ENCODE measurements around the gene EPB41.

DNA sequence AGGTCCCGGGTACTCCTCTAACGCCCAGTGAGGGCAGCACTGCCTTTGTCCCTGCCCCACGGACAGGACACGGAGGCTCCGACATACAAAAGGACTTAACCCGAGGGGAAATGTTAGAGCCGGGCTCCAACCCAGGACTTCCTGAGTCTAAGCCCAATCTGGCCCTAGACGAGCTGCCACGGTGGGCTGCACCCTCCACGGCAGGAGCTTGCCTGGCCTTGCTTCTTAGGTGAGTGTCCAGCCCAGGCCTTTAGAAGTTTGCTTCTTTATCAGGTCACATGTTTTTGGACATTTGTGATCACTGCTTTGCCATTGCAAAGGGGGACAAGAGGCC, 220.3 kb downstream of the EPB41 start:
- no peak for TF ChIP-seq TCF7L2 (IDR thresholded peaks at IDR 0.05; ENCODE audit: low read depth, low read length)
- TF ChIP-seq, protein P1, sequence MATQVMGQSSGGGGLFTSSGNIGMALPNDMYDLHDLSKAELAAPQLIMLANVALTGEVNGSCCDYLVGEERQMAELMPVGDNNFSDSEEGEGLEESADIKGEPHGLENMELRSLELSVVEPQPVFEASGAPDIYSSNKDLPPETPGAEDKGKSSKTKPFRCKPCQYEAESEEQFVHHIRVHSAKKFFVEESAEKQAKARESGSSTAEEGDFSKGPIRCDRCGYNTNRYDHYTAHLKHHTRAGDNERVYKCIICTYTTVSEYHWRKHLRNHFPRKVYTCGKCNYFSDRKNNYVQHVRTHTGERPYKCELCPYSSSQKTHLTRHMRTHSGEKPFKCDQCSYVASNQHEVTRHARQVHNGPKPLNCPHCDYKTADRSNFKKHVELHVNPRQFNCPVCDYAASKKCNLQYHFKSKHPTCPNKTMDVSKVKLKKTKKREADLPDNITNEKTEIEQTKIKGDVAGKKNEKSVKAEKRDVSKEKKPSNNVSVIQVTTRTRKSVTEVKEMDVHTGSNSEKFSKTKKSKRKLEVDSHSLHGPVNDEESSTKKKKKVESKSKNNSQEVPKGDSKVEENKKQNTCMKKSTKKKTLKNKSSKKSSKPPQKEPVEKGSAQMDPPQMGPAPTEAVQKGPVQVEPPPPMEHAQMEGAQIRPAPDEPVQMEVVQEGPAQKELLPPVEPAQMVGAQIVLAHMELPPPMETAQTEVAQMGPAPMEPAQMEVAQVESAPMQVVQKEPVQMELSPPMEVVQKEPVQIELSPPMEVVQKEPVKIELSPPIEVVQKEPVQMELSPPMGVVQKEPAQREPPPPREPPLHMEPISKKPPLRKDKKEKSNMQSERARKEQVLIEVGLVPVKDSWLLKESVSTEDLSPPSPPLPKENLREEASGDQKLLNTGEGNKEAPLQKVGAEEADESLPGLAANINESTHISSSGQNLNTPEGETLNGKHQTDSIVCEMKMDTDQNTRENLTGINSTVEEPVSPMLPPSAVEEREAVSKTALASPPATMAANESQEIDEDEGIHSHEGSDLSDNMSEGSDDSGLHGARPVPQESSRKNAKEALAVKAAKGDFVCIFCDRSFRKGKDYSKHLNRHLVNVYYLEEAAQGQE (IDR thresholded peaks at IDR 0.05; ENCODE audit: insufficient read depth in 1 of 2, low read depth in 2 of 2, low read length in 1 of 2), result no peak
